Inflammatory macrophage (primary cell): ENCODE results near the gene CCDC27.
"Not testable (repeated sequence)": the region's sequence is repeated elsewhere in the genome, so short reads cannot be mapped to it uniquely, and the experiment has no call there.

Source experiments
- DNase-seq, 2 donors: peaks; one replicate each; pipeline ENCODE4 v3.0.0-alpha.2; 2020 to 2022

Gene CCDC27

GRCh38 chr1:3738943-3739342, 13.3 kb upstream of the CCDC27 start:
- DNase-seq: no peak

DNA sequence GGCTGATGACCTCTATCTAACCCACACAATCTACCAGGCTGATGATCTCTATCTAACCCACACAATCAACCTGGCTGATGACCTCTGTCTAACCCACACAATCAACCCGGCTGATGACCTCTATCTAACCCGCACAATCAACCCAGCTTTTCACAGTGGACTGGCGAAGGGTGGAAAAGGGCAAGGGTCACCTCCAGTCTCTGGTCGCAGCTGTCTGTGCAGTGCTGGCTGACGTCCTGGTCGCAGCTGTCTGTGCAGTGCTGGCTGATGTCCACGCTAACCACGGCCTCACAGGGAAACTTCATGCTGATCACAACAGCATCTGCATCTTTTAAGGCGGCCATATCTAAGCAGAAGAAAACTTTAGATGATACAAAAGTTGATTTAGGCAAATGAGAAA, 12.2 kb upstream of the CCDC27 start:
- no peak for DNase-seq

GRCh38 chr1:3740752-3741151, 11.5 kb upstream of the CCDC27 start:
- DNase-seq: no peak

DNA sequence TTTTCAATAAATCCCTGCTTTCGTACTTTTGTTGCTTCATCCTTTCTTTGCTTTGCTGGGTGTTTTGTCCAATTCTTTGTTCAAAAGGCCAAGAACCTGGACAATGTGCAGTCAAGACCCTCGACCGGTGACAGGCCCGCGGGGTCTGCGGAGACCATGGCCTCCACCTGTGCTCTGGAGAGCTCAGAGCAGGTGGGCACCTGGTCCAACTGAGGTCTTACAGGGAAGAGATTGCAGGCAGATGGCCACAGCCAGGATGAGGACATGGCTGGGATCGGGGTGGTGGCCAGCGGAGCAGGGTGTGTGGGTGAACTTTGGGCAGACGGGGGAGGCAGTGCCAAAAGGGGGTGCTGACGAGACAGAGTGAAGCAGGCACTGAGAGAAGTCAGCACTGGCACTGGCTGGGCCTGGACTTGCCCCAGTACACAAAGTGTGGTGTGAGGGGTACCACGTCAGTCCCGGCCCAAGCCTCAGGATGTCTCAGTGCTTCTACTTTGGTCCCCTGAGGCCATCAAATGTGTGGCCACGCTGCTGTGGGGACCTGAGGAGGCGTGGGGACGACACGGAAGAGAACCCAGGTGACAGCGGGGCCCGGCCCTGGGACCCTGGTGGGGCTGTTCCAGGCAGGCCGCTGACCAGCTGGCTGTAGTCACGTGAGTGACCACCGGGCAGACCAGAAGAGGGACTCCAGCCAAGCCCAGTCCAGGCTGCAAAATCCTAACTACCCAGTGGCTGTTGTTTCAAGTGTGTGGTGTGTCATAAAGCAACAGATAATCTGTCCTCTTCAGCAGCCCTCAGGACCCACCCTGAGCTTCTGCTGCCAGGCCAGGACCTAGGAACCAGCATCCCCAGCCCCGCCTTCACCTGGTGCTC, 10.4 kb upstream of the CCDC27 start:
- no peak for DNase-seq

DNA sequence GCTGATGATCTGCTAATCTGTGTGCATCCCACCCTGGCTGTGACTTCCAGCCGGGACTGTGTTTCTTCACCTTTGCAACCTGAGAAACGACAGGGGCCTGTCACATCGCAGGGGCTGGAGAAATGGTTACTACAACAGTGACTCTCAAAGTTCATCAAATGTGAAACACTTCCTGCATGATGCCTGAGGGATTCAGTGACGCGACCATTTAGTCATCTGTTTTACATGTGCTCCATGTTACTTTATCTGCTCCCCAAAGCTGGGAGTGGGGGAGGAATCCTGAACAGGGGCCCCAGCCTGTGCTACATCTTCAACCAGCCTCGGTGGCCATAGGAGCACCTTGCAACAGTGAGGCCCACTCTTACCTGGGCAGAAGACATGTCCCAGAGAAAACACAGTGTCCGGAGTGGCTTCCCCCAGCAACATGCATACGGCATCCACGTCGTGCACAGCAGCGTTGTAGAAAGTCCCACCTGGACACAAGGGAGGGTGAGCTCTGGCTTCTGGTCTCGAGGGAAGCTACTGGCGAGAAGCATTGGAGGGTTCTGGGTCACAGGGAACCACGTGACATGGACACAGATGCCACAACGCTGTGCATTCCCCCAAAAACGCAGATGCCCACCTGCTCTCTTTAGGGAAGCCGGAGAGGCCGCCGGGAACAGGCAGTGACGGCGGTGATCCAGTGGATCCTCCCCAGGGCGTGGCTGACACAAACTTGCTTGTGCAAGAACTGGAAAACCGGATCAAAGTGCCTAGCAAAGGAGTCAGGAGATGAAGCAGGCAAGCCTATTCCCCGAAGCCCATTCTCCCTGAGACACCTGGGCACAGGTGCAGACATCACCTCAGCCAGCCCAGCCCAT, 9.6 kb upstream of the CCDC27 start:
- no peak for DNase-seq

DNA sequence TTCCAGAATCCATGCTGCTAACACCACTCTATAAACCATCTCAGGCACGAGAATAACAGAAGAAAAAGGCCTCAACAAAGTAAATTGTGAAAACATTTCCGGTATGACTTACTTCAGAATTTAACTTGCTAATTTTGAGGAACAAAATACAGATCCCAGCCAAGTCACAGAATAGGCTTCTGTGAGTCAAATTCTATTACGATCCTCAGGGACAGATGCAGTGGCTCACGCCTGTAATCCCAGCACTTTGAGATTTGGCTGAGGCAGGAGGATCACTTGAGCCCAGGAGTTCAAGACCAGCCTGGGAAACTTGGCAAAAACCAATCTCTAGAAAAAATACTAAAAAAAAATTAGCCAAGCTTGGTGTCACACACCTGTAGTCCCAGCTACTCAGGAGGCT, 8.8 kb upstream of the CCDC27 start:
- peak in 1 of 2 donors; percentile 3 for DNase-seq

DNA sequence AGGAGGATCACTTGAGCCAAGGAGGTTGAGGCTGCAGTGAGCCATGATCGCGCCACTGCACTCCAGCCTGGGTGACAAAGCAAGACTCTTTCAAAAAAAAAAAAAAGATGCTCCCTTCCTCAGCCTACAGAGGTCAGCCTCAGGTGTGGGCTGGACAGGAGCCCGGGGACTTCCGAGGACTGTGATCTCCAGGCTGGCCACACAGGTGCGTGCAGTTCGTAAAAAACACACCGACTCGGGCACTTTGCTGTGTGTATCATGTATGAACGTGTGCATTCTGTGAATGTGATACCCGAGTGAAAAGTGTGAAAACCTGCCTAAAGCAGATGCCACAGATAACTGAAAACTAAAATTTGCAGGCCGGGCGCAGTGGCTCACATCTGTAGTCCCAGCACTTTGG, 8.4 kb upstream of the CCDC27 start:
- DNase-seq: no peak

DNA sequence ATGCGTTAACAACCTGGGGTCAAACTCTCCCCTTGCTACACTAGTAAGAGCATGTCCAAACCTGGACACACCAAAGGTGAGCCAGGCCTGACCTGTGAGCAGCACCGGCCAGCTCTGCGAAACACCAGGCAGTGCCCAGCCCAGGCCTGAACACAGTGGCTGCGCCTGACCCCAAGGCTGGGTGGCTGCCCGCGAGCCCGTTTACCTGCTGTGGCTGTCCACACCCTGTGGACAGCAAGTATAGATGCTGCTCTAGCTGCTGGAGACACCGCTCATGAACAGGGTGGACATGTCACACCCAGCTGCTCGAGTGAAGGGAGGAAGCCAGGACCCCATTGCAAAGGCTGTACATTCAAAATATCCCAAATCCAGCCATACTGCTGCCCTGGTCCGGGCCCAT, 7.6 kb upstream of the CCDC27 start:
- no peak for DNase-seq

DNA sequence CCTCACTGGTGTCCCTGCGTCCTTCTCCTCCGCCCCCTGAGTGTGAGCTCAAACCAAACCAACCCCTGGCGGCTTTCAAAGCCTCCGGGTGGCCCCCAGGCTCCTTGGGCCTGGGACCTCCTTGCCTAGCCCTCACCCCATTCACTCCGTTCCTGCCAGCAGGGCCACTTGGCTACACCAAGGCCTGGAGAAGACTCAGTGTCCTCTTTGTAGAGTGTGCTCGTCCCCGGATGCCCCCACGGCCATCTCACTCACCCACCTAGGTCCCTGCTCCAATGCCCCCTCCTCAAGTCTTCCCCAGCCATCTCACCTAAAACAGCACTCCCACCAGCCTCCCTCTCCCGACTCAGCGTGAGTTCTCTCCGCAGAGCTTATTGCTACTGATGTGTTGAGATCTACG, 7.2 kb upstream of the CCDC27 start:
- no peak for DNase-seq

GRCh38 chr1:3745590-3746381, 6.5 kb upstream of the CCDC27 start:
- DNase-seq: no peak

DNA sequence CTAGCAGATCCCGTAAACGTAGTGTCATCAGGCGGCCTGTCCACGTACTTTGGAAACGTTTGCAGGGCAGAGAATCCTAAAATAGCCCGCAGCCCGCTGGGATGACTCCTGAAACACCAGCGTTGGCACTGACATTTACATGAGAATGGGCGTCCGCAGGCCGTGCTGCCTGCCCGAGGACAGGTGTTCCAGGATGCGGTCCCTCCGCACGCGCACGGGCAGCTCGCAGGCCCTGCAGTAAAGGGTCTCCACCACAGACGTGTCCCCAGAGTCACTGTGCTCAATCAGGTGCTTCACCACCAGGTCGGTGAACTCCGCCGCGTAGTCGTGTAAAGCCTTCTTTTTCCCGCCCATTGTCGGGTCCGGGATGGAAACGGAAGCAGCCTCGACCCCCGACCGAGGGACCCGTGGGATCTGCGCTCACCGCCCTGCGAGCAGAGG, 5.8 kb upstream of the CCDC27 start:
- DNase-seq: no peak

- peak; percentile 54 to 70 for DNase-seq
Observed at GRCh38 chr1:3746830-3747521, 5.3 kb upstream of the CCDC27 start.

DNA sequence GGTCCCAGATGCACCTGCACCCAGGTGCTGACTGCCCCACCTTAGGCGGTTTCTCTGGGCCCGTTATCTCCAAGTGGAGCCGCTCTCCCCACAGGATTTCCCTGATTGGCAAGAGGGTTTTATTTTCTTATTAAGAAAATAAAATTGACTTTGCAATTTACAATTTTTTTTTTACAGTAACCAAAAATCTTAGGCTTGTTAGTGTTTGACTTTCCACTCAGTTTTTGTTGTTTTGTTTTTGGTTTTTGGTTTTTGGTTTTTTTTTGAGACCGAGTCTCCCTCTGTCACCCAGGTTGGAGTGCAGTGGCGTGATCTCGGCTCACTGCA, 4.8 kb upstream of the CCDC27 start:
- DNase-seq: no peak

DNA sequence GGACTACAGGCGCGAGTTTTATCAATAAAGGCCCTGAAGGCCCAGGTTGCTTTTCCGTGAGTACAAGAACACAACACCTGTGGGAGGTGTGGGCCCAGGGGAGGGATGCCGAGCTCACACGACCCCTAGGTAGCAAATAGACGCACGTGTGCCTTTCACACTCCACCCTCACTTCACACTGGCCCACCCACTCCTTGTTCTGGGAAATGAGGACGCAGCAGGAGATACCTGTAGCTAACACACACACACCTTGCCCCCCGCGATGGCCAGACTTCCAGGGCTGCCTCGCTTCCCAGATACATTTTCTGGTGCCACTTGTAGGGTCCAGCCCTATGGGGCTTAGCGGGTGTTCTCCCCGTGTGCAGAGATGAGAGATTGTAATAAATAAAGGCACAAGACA, 4.3 kb upstream of the CCDC27 start:
- no peak for DNase-seq

DNA sequence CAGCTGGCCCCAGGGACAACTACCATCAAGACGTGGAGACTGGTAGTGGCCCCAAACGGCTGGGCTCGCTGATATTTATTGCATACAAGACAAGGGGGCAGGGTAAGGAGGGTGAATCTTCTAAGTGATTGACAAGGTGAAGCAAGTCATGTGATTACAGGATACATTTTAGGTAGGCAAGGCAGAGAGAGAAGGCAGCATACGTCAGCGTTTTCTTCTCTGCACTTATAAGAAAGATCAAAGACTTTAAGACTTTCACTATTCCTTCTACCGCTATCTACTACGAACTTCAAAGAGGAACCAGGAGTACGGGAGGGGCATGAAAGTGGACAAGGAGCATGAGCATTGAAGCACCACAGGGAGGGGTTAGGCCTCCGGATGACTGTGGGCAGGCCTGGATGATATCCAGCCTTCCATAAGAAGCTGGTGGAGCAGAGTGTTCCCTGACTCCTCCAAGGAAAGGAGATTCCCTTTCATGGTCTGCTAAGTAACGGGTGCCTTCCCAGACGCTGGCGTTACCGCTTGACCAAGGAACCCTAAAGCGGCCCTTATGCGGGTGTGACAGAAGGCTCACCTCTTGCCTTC, 3.8 kb upstream of the CCDC27 start:
- not testable (repeated sequence) for DNase-seq

- no peak for DNase-seq
Observed at GRCh38 chr1:3749512-3749911, 2.7 kb upstream of the CCDC27 start.

- DNase-seq: no peak
Observed at GRCh38 chr1:3750741-3751140, 1.5 kb upstream of the CCDC27 start.

- no peak for DNase-seq
Observed at GRCh38 chr1:3753656-3754454, 1.6 kb downstream of the CCDC27 start.

GRCh38 chr1:3756394-3756793, 4.1 kb downstream of the CCDC27 start:
- no peak for DNase-seq

- DNase-seq: no peak
Observed at GRCh38 chr1:3759164-3759563, 6.9 kb downstream of the CCDC27 start.

DNA sequence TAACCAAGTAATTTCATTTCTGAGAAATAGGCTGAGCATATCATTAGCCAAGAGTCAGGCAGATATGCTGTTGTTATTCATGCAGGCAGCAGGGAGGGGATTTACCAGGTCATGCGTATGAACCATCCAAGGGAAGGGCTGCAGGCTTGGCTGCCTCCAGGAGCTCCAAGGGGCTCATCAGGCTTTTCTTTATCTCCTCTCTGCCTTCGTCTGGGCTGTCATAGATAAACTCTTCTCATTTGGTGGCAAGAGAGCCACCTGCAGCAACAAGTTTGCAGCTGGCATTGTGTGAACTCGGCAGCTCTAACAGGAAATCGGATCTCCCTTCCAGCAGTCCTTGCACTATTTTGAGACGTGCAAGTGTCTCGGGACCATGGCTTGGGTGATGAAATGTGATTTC, 7.5 kb downstream of the CCDC27 start:
- no peak for DNase-seq
